HG03571 (cell line): ENCODE results near the gene MTG1.
A peak's percentile ranks its signal among the peaks of the same experiment; 100 is the strongest.
"Not testable (repeated sequence)": the region's sequence is repeated elsewhere in the genome, so short reads cannot be mapped to it uniquely, and the experiment has no call there.

Source experiments
- ATAC-seq: cut with Tn5 transposase; IDR thresholded peaks from one replicate; pipeline ENCODE4 v1.9.1; 2021; ENCODE audit not compliant: unreplicated experiment

Gene MTG1

GRCh38 chr10:133358162-133358924 is 35.6 kb upstream of the MTG1 start:
- ATAC-seq: no peak

- no peak for ATAC-seq
These were observed 35.0 kb upstream of the MTG1 start for GRCh38 chr10:133358925-133359310.

- no peak for ATAC-seq
These were observed 34.4 kb upstream of the MTG1 start for GRCh38 chr10:133359554-133359971.

GRCh38 chr10:133359972-133360610 is 33.9 kb upstream of the MTG1 start:
- ATAC-seq: no peak

- ATAC-seq: no peak
These were observed 32.7 kb upstream of the MTG1 start for GRCh38 chr10:133361227-133361626.

GRCh38 chr10:133361773-133362441 is 32.0 kb upstream of the MTG1 start:
- ATAC-seq: no peak

- ATAC-seq: no peak
These were observed 31.1 kb upstream of the MTG1 start for GRCh38 chr10:133362846-133363245.

GRCh38 chr10:133364645-133365431 is 29.1 kb upstream of the MTG1 start:
- no peak for ATAC-seq

GRCh38 chr10:133365461-133366129 is 28.4 kb upstream of the MTG1 start:
- ATAC-seq: no peak

- ATAC-seq: no peak
These were observed 27.9 kb upstream of the MTG1 start for GRCh38 chr10:133366130-133366478.

GRCh38 chr10:133366751-133367150 is 27.2 kb upstream of the MTG1 start:
- no peak for ATAC-seq

- not testable (repeated sequence) for ATAC-seq
These were observed 26.5 kb upstream of the MTG1 start for GRCh38 chr10:133367461-133367860.

GRCh38 chr10:133368153-133368552 is 25.8 kb upstream of the MTG1 start:
- no peak for ATAC-seq

- ATAC-seq: no peak
These were observed 23.7 kb upstream of the MTG1 start for GRCh38 chr10:133370030-133370786.

- ATAC-seq: no peak
These were observed 21.4 kb upstream of the MTG1 start for GRCh38 chr10:133372507-133372906.

GRCh38 chr10:133373174-133374090 is 20.5 kb upstream of the MTG1 start, which contains the start of gene ECHS1:
Gene ECHS1, minus strand, starts transcription at chr10:133373354. Its CDS starts 21 bp downstream, at chr10:133373333.
- ATAC-seq: peak; percentile 94

GRCh38 chr10:133375357-133376115 is 18.4 kb upstream of the MTG1 start:
- no peak for ATAC-seq

GRCh38 chr10:133376183-133376582 is 17.8 kb upstream of the MTG1 start:
- ATAC-seq: not testable (repeated sequence)
